HG03558 (cell line): Measurements from ENCODE around the gene ZNF740.

ENCODE experiments used
- ATAC-seq: cut with Tn5 transposase; IDR thresholded peaks from one replicate; pipeline ENCODE4 v1.9.1; 2021; ENCODE audit warnings: moderate number of reproducible peaks; ENCODE audit not compliant: unreplicated experiment; ENCODE audit errors: extremely low read depth

ZNF740 gene

GRCh38 chr12:53223389-53224060, 43.0 kb downstream of the ZNF740 start:
- ATAC-seq, result no peak

- no peak for ATAC-seq
These were observed 43.8 kb downstream of the ZNF740 start for GRCh38 chr12:53224061-53224896.

- no peak for ATAC-seq
These were observed 44.5 kb downstream of the ZNF740 start for GRCh38 chr12:53224897-53225634.

GRCh38 chr12:53225635-53226424, 45.3 kb downstream of the ZNF740 start:
- no peak for ATAC-seq

- ATAC-seq, result no peak
These were observed 46.3 kb downstream of the ZNF740 start for GRCh38 chr12:53226815-53227214.

GRCh38 chr12:53227341-53227740, 46.8 kb downstream of the ZNF740 start:
- no peak for ATAC-seq

GRCh38 chr12:53227836-53228235, 47.3 kb downstream of the ZNF740 start:
- ATAC-seq, result no peak

GRCh38 chr12:53229454-53229853, 48.9 kb downstream of the ZNF740 start:
- no peak for ATAC-seq

GRCh38 chr12:53230108-53230845, 49.8 kb downstream of the ZNF740 start:
- no peak for ATAC-seq

- no peak for ATAC-seq
These were observed 51.1 kb downstream of the ZNF740 start for GRCh38 chr12:53231671-53231920.

- no peak for ATAC-seq
These were observed 51.6 kb downstream of the ZNF740 start, which contains the start of gene RARG for GRCh38 chr12:53231921-53232645. Gene RARG (minus strand): TSS chr12:53232209. CDS start chr12:53227545, 4,664 bp downstream.

- no peak for ATAC-seq
These were observed 52.3 kb downstream of the ZNF740 start for GRCh38 chr12:53232646-53233461.

- ATAC-seq, result no peak
These were observed 53.2 kb downstream of the ZNF740 start for GRCh38 chr12:53233671-53234121.

- no peak for ATAC-seq
These were observed 53.9 kb downstream of the ZNF740 start for GRCh38 chr12:53234271-53234914.

- ATAC-seq, result no peak
These were observed 54.6 kb downstream of the ZNF740 start for GRCh38 chr12:53235164-53235563.

GRCh38 chr12:53235742-53236442, 55.4 kb downstream of the ZNF740 start:
- no peak for ATAC-seq

GRCh38 chr12:53236443-53237111, 56.1 kb downstream of the ZNF740 start:
- ATAC-seq, result no peak
